ENCODE results near the gene SEMA6B.

- TF ChIP-seq FOS (IDR thresholded peaks at IDR 0.05; ENCODE audit: borderline replicate concordance, insufficient read depth, low read length) (no peak), CTCF (IDR thresholded peaks at IDR 0.05; ENCODE audit: extremely low read depth in 1 of 2, insufficient read depth in 1 of 2, low read depth in 1 of 2, low read length in 2 of 2) (no peak), POLR2A (IDR thresholded peaks at IDR 0.05; ENCODE audit: low read depth, low read length) (no peak)
Measured at GRCh38 chr19:4511300-4512054, 48.0 kb downstream of the SEMA6B start.

All from endothelial cell of umbilical vein (primary cell).